Retinal pigment epithelial cell (primary cell): Measurements from ENCODE around the gene ZNF81.
"Not testable (repeated sequence)": the region's sequence is repeated elsewhere in the genome, so short reads cannot be mapped to it uniquely, and the experiment has no call there.

Experiments used
- DNase-seq: peaks from one replicate; pipeline ENCODE4 v3.0.0-alpha.2; 2010; ENCODE audit warnings: low read depth
- H3K4me3 ChIP-seq: 2 replicates; pipeline ENCODE4 v1.5.1; 2011; ENCODE audit warnings: mild to moderate bottlenecking, low read length, control low read depth, moderate library complexity
- TF ChIP-seq, protein P1 (sequence below): conservative IDR thresholded peaks from 2 replicates; pipeline ENCODE4 v1.5.1; 2011; ENCODE audit warnings: low read depth, low read length, control low read depth, inconsistent platforms

Gene ZNF81

GRCh38 chrX:47936224-47936939 is 99.7 kb downstream of the ZNF81 start:
- H3K4me3 ChIP-seq: no peak overlapping the region
- DNase-seq: no peak
- TF ChIP-seq, protein P1, sequence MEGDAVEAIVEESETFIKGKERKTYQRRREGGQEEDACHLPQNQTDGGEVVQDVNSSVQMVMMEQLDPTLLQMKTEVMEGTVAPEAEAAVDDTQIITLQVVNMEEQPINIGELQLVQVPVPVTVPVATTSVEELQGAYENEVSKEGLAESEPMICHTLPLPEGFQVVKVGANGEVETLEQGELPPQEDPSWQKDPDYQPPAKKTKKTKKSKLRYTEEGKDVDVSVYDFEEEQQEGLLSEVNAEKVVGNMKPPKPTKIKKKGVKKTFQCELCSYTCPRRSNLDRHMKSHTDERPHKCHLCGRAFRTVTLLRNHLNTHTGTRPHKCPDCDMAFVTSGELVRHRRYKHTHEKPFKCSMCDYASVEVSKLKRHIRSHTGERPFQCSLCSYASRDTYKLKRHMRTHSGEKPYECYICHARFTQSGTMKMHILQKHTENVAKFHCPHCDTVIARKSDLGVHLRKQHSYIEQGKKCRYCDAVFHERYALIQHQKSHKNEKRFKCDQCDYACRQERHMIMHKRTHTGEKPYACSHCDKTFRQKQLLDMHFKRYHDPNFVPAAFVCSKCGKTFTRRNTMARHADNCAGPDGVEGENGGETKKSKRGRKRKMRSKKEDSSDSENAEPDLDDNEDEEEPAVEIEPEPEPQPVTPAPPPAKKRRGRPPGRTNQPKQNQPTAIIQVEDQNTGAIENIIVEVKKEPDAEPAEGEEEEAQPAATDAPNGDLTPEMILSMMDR: no peak

GRCh38 chrX:47936940-47937317 is 100.2 kb downstream of the ZNF81 start:
- TF ChIP-seq, protein P1: no peak
- no peak overlapping the region for H3K4me3 ChIP-seq
- DNase-seq: no peak

- TF ChIP-seq, protein P1: no peak
- no peak overlapping the region for H3K4me3 ChIP-seq
These were observed 103.7 kb downstream of the ZNF81 start for GRCh38 chrX:47940448-47940847.

GRCh38 chrX:47941423-47941822 is 104.7 kb downstream of the ZNF81 start:
- H3K4me3 ChIP-seq: no peak overlapping the region
- DNase-seq: no peak
- TF ChIP-seq, protein P1: no peak

More at GRCh38 chrX:47940448-47940847, 103.7 kb downstream of the ZNF81 start:
- DNase-seq: no peak

- H3K4me3 ChIP-seq, DNase-seq: not testable (repeated sequence)
These were observed 118.6 kb downstream of the ZNF81 start for GRCh38 chrX:47955295-47955694.

DNA sequence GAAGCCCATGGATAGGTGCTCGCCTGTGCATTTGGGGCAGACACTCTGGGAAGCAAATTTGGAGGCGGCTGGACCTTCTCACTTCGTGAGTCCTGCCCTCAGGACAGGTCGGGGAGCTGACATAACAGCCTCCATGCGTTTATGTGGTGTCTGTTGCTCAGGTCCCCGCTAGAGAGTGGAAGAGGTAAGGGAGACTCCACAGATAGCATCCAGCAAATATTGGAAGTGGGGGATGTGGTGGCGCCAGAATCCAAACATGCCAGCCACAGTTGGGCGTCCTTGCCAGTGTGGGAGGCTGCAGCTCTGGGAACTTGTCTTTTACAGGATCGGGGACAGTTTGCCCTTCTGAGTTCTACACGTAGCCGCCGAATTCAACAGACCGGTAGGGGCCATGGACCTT is 119.3 kb downstream of the ZNF81 start:
- TF ChIP-seq, protein P1: no peak
- no peak for DNase-seq
- no peak overlapping the region for H3K4me3 ChIP-seq

- DNase-seq, H3K4me3 ChIP-seq: not testable (repeated sequence)
These were observed 121.5 kb downstream of the ZNF81 start for GRCh38 chrX:47958206-47958605.

DNA sequence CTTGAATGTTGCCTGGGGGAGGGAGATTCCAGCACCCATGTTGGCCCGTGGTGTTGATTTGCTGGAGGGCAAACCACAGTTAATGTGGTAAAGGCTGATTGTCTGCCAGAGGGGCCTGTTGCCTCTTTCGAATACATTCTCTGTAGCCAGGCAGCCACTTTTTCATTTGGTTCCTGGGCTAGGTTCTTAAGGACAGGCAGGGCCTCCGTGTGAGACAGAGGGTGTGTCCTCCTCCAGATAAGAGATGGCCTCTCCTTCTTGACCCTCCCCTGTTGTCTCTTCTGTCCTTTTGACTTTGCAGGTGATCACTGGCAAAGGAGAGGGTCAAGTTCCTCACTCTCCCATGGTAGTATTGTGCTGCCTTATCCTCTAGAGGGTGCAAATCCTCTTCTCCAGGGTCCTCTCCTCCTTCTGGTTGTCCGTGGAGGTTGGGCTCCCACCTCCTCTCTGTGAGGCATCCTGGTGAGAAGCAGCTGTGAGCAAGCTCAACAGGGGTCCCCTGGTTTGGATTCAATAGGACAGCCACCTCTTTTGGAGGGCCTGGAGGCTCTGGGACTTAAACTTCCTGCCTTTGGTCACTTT is 122.2 kb downstream of the ZNF81 start:
- TF ChIP-seq, protein P1: peak; percentile 19
- no peak for DNase-seq
- no peak overlapping the region for H3K4me3 ChIP-seq
